Karpas-422 (cell line): Measurements from ENCODE around the gene FBXL7. TPM values are rescaled to one million over a fixed set of nuclear protein-coding genes. Genes with fewer than 3 reads are reported as not detected.

ENCODE experiments used
- DNase-seq: peaks from one replicate; pipeline ENCODE4 v3.0.0-alpha.2; 2015
- H2AFZ ChIP-seq: fragments of 200-600 bp; sonication (generic); 2 replicates; pipeline ENCODE4 v1.6.1; 2014; ENCODE audit warnings: antibody characterized with exemption, low read length, mixed read lengths
- H3K27ac ChIP-seq: fragments of 200-600 bp; sonication (generic); 2 replicates; pipeline ENCODE4 v1.5.1; 2014; ENCODE audit warnings: mild to moderate bottlenecking, low read length, moderate library complexity
- H3K27me3 ChIP-seq: fragments of 200-600 bp; sonication (generic); 2 replicates; pipeline ENCODE4 v1.6.1; 2014; ENCODE audit warnings: low read length, mixed read lengths
- H3K36me3 ChIP-seq: fragments of 200-600 bp; sonication (generic); 2 replicates; pipeline ENCODE4 v1.6.1; 2014; ENCODE audit warnings: low read length, mixed read lengths; ENCODE audit not compliant: insufficient read depth
- H3K4me1 ChIP-seq: fragments of 200-600 bp; sonication (generic); 2 replicates; pipeline ENCODE4 v1.6.1; 2014; ENCODE audit warnings: mild to moderate bottlenecking, low read length, mixed read lengths
- H3K4me2 ChIP-seq: fragments of 200-600 bp; sonication (generic); 2 replicates; pipeline ENCODE4 v1.6.1; 2014; ENCODE audit warnings: low read length, low read depth, mild to moderate bottlenecking; ENCODE audit not compliant: poor library complexity, severe bottlenecking
- H3K4me3 ChIP-seq: fragments of 200-600 bp; sonication (generic); 2 replicates; pipeline ENCODE4 v1.5.1; 2014; ENCODE audit warnings: mild to moderate bottlenecking, antibody characterized with exemption, low read length, mixed read lengths
- H3K79me2 ChIP-seq: fragments of 200-600 bp; sonication (generic); 2 replicates; pipeline ENCODE4 v1.6.1; 2014; ENCODE audit warnings: mild to moderate bottlenecking, low read length, mixed read lengths
- H3K9ac ChIP-seq: fragments of 200-600 bp; sonication (generic); 2 replicates; pipeline ENCODE4 v1.6.0; 2014; ENCODE audit warnings: low read length
- H3K9me2 ChIP-seq: fragments of 200-600 bp; sonication (generic), shearing (Covaris generic); replicated peaks from 2 replicates; pipeline ENCODE4 v1.6.0; 2014; ENCODE audit warnings: mild to moderate bottlenecking, low read length, moderate library complexity; ENCODE audit not compliant: insufficient read depth
- H3K9me3 ChIP-seq: fragments of 300-700, 200-600 bp; sonication (generic); 2 replicates; pipeline ENCODE4 v1.6.1; 2014; ENCODE audit warnings: low read length, mixed read lengths
- H4K20me1 ChIP-seq: fragments of 200-600 bp; sonication (generic); 2 replicates; pipeline ENCODE4 v1.6.1; 2014; ENCODE audit warnings: mild to moderate bottlenecking, antibody characterized with exemption, low read length, low read depth; ENCODE audit not compliant: insufficient read depth
- total RNA-seq: library from RNA; depleted of rRNA; stranded (reverse); fragments of >200 nt; shearing (Covaris generic); gene quantifications from 2 replicates; pipeline ENCODE4 v1.2.3, GENCODE V29; 2014; ENCODE audit warnings: low replicate concordance

Gene FBXL7
- total RNA-seq, 1 experiment from 2014 or later: not detected

- H3K4me2 ChIP-seq: no peak overlapping the region
- H3K27me3 ChIP-seq: no peaks in the 10 kb centered on the region
- H3K27ac ChIP-seq: no peak overlapping the region
These were observed 252.8 kb downstream of the FBXL7 start for GRCh38 chr5:15752663-15753285.

GRCh38 chr5:15753752-15754151 is 253.8 kb downstream of the FBXL7 start:
- no peak for DNase-seq
- H3K4me2 ChIP-seq: no peak overlapping the region
- H3K79me2 ChIP-seq: no peaks in the 10 kb centered on the region
- no peaks in the 10 kb centered on the region for H4K20me1 ChIP-seq
- H3K9me2 ChIP-seq: no peaks in the 10 kb centered on the region
- no peaks in the 10 kb centered on the region; the same call in 1 of the 2 replicates for H3K36me3 ChIP-seq
- no peak overlapping the region for H3K27ac ChIP-seq
- no peak overlapping the region for H2AFZ ChIP-seq
- H3K27me3 ChIP-seq: no peaks in the 10 kb centered on the region
- peaks cover 18% of the 10 kb centered on the region for H3K9me3 ChIP-seq
- no peak overlapping the region for H3K4me3 ChIP-seq
- H3K4me1 ChIP-seq: no peaks in the 10 kb centered on the region
- H3K9ac ChIP-seq: no peak overlapping the region

More at GRCh38 chr5:15752663-15753285, 252.8 kb downstream of the FBXL7 start:
- no peak for DNase-seq
- Histone ChIP-seq H2AFZ (no peak overlapping the region), H3K79me2 (no peaks in the 10 kb centered on the region), H3K4me3 (no peak overlapping the region), H4K20me1 (no peaks in the 10 kb centered on the region), H3K9me2 (no peaks in the 10 kb centered on the region), H3K4me1 (no peaks in the 10 kb centered on the region), H3K9ac (no peak overlapping the region), H3K9me3 (peaks cover 18% of the 10 kb centered on the region), H3K36me3 (no peaks in the 10 kb centered on the region; the same call in 1 of the 2 replicates)

DNA sequence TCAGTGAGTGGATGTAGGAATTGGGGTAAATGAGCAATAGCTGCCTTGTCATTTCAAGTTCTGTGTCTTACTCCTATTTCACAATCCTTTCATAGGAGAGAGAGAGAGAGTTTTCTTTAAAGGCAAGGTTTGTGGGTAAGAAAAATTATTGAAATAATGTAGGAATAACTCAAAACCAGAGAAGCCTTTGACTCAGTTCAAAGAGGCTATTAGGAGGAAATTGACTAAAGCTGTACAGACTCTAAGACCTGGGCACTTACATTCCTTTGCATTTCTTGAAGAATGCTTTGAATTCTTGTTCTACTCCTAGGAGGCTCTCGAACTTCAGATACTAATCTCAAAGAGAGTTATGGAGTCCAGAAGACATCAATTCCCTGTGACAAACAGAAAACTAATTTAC is 257.1 kb downstream of the FBXL7 start:
- H3K9me2 ChIP-seq: no peaks in the 10 kb centered on the region
- H3K27me3 ChIP-seq: no peaks in the 10 kb centered on the region
- no peaks in the 10 kb centered on the region for H4K20me1 ChIP-seq
- DNase-seq: no peak
- H3K79me2 ChIP-seq: no peaks in the 10 kb centered on the region
- H2AFZ ChIP-seq: no peak overlapping the region
- no peak overlapping the region for H3K27ac ChIP-seq
- H3K4me3 ChIP-seq: no peak overlapping the region
- no peaks in the 10 kb centered on the region for H3K4me1 ChIP-seq
- H3K4me2 ChIP-seq: no peak overlapping the region
- peaks cover 18% of the 10 kb centered on the region for H3K9me3 ChIP-seq
- H3K36me3 ChIP-seq: no peaks in the 10 kb centered on the region
- no peak overlapping the region for H3K9ac ChIP-seq

GRCh38 chr5:15757619-15758018 is 257.6 kb downstream of the FBXL7 start:
- no peak overlapping the region for H3K9ac ChIP-seq
- no peak overlapping the region for H3K4me2 ChIP-seq
- H3K9me2 ChIP-seq: no peaks in the 10 kb centered on the region
- no peaks in the 10 kb centered on the region for H3K79me2 ChIP-seq
- H3K4me3 ChIP-seq: no peak overlapping the region
- no peaks in the 10 kb centered on the region for H3K4me1 ChIP-seq
- H3K27ac ChIP-seq: no peak overlapping the region
- H4K20me1 ChIP-seq: no peaks in the 10 kb centered on the region
- no peak for DNase-seq
- no peaks in the 10 kb centered on the region for H3K27me3 ChIP-seq
- H3K36me3 ChIP-seq: no peaks in the 10 kb centered on the region
- H3K9me3 ChIP-seq: peaks cover 18% of the 10 kb centered on the region
- H2AFZ ChIP-seq: no peak overlapping the region

GRCh38 chr5:15762668-15763067 is 262.7 kb downstream of the FBXL7 start:
- DNase-seq: no peak
- Histone ChIP-seq H3K4me1 (no peaks in the 10 kb centered on the region), H3K27ac (no peak overlapping the region), H4K20me1 (no peaks in the 10 kb centered on the region), H3K36me3 (no peaks in the 10 kb centered on the region), H3K9me2 (no peaks in the 10 kb centered on the region), H3K9ac (no peak overlapping the region), H3K27me3 (no peaks in the 10 kb centered on the region), H3K79me2 (no peaks in the 10 kb centered on the region), H3K4me2 (no peak overlapping the region), H3K4me3 (no peak overlapping the region), H2AFZ (no peak overlapping the region), H3K9me3 (peaks cover 8% of the 10 kb centered on the region)

GRCh38 chr5:15763754-15764153 is 263.8 kb downstream of the FBXL7 start:
- H3K4me3 ChIP-seq: no peak overlapping the region
- H3K4me2 ChIP-seq: no peak overlapping the region
- no peaks in the 10 kb centered on the region for H3K27me3 ChIP-seq
- no peak overlapping the region for H3K9ac ChIP-seq
- no peaks in the 10 kb centered on the region for H3K36me3 ChIP-seq
- H3K9me2 ChIP-seq: no peaks in the 10 kb centered on the region
- H3K4me1 ChIP-seq: no peaks in the 10 kb centered on the region
- no peak overlapping the region for H2AFZ ChIP-seq
- peaks cover 8% of the 10 kb centered on the region for H3K9me3 ChIP-seq
- H4K20me1 ChIP-seq: no peaks in the 10 kb centered on the region
- no peak for DNase-seq
- no peaks in the 10 kb centered on the region for H3K79me2 ChIP-seq
- no peak overlapping the region for H3K27ac ChIP-seq

GRCh38 chr5:15768936-15769335 is 269.0 kb downstream of the FBXL7 start:
- Histone ChIP-seq H2AFZ (no peak overlapping the region), H3K9me2 (no peaks in the 10 kb centered on the region), H3K4me2 (no peak overlapping the region), H3K79me2 (no peaks in the 10 kb centered on the region), H3K27me3 (no peaks in the 10 kb centered on the region), H3K9ac (no peak overlapping the region), H3K27ac (no peak overlapping the region), H3K4me3 (no peak overlapping the region), H3K9me3 (peaks cover 3% of the 10 kb centered on the region), H4K20me1 (no peaks in the 10 kb centered on the region), H3K4me1 (no peaks in the 10 kb centered on the region), H3K36me3 (no peaks in the 10 kb centered on the region)
- DNase-seq: no peak

DNA sequence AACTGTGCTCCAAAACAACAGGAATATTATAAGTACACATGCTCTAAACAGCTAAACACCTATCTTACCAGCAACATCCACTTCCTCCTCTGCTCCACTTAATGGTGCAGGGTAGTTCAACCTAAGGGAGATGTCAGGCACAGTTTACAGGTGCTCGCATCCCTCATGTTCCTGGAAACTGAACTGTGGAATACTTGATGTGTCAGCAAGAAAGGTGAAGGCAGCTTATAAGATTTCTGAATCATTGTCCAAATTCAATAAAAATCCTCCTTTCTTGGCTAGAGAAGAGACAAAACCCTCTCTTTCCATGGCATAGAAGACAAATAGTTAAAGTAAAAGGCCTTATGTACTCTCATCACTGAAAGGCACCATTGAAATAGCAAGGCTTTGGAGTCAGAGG is 272.2 kb downstream of the FBXL7 start:
- Histone ChIP-seq H3K4me3 (no peak overlapping the region), H3K36me3 (no peaks in the 10 kb centered on the region), H3K4me2 (no peak overlapping the region), H3K79me2 (no peaks in the 10 kb centered on the region), H3K9me3 (peaks cover 8% of the 10 kb centered on the region), H3K27ac (no peak overlapping the region), H3K27me3 (no peaks in the 10 kb centered on the region), H3K4me1 (no peaks in the 10 kb centered on the region), H3K9me2 (no peaks in the 10 kb centered on the region), H4K20me1 (no peaks in the 10 kb centered on the region), H3K9ac (no peak overlapping the region), H2AFZ (no peak overlapping the region)
- DNase-seq: no peak
